Measurements from ENCODE around the gene POLD3.

POLD3 gene

DNA sequence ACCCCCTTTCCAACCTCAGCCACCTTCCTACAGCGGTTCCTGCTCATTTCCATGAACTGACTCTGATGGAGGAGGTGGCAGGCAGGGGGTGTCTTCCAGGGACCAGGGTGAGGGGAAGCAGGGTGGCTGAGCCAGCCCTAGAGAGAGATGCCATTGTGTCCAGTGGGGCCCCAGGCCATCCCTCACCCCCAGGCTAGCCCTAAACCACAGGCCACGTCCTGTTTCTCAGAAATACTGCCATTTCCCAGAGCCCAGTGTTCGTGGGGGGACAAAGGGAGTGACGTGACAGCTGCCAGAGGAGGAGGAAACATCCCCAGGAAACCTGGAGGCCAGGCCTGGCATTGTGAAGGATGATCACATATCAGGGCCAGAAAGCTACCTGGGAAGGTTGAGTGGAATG lies 99.4 kb downstream of the POLD3 start:
- no peak for DNase-seq (ENCODE audit: low read depth)
